ENCODE data around the gene JAKMIP1.
"Not testable (repeated sequence)": the region's sequence is repeated elsewhere in the genome, so short reads cannot be mapped to it uniquely, and the experiment has no call there.

The JAKMIP1 gene

GRCh38 chr4:6028168-6028567 is 172.2 kb downstream of the JAKMIP1 start:
- no peak for DNase-seq

- DNase-seq = no peak
These were observed 173.0 kb downstream of the JAKMIP1 start for GRCh38 chr4:6027392-6027791.

- DNase-seq = no peak
These were observed 175.9 kb downstream of the JAKMIP1 start for GRCh38 chr4:6024313-6024960.

GRCh38 chr4:6023731-6024130 is 176.6 kb downstream of the JAKMIP1 start:
- DNase-seq = no peak

- no peak for DNase-seq
These were observed 177.6 kb downstream of the JAKMIP1 start for GRCh38 chr4:6022607-6023288.

- peak in 1 of 2 experiments; percentile 10 for DNase-seq
These were observed 178.3 kb downstream of the JAKMIP1 start for GRCh38 chr4:6021831-6022606.

- DNase-seq = no peak
These were observed 179.7 kb downstream of the JAKMIP1 start for GRCh38 chr4:6020613-6021012.

- DNase-seq = peak; percentile 39 to 60
These were observed 180.8 kb downstream of the JAKMIP1 start for GRCh38 chr4:6019316-6020263.

GRCh38 chr4:6018331-6018730 is 182.0 kb downstream of the JAKMIP1 start, which contains the start of gene C4orf50:
Gene C4orf50, minus strand, starts transcription at chr4:6018431.
- no peak for DNase-seq

- no peak for DNase-seq
These were observed 182.5 kb downstream of the JAKMIP1 start for GRCh38 chr4:6017800-6018199.

GRCh38 chr4:6017030-6017429 is 183.3 kb downstream of the JAKMIP1 start:
- no peak for DNase-seq

GRCh38 chr4:6013564-6013963 is 186.8 kb downstream of the JAKMIP1 start:
- DNase-seq = no peak

- no peak for DNase-seq
These were observed 188.1 kb downstream of the JAKMIP1 start for GRCh38 chr4:6012200-6012599.

GRCh38 chr4:6011686-6012085 is 188.7 kb downstream of the JAKMIP1 start:
- no peak for DNase-seq

- DNase-seq = no peak
These were observed 189.1 kb downstream of the JAKMIP1 start for GRCh38 chr4:6011271-6011671.

- DNase-seq = no peak
These were observed 189.6 kb downstream of the JAKMIP1 start for GRCh38 chr4:6010789-6011188.

GRCh38 chr4:6009452-6009851 is 190.9 kb downstream of the JAKMIP1 start:
- DNase-seq = no peak

- no peak for DNase-seq
These were observed 191.5 kb downstream of the JAKMIP1 start for GRCh38 chr4:6008766-6009385.

- peak in 1 of 2 experiments; percentile 22 for DNase-seq
These were observed 192.2 kb downstream of the JAKMIP1 start for GRCh38 chr4:6008092-6008551.

GRCh38 chr4:6005175-6005574 is 195.2 kb downstream of the JAKMIP1 start:
- no peak for DNase-seq

- not testable (repeated sequence) for DNase-seq
These were observed 196.9 kb downstream of the JAKMIP1 start for GRCh38 chr4:6003485-6003884.

- no peak for DNase-seq
These were observed 197.4 kb downstream of the JAKMIP1 start for GRCh38 chr4:6002926-6003325.
